WI38 (cell line): ENCODE measurements around the gene SRBD1.

ENCODE experiments used
- H3K4me3 ChIP-seq: 2 replicates; pipeline ENCODE4 v1.5.1; 2011; ENCODE audit warnings: low read depth, mild to moderate bottlenecking, control low read depth, low read length
- TF ChIP-seq, protein P1 (sequence below): IDR thresholded peaks from 2 replicates; pipeline ENCODE4 v1.5.1; 2012; ENCODE audit warnings: low read depth, mild to moderate bottlenecking, control low read depth, low read length

Gene SRBD1

DNA sequence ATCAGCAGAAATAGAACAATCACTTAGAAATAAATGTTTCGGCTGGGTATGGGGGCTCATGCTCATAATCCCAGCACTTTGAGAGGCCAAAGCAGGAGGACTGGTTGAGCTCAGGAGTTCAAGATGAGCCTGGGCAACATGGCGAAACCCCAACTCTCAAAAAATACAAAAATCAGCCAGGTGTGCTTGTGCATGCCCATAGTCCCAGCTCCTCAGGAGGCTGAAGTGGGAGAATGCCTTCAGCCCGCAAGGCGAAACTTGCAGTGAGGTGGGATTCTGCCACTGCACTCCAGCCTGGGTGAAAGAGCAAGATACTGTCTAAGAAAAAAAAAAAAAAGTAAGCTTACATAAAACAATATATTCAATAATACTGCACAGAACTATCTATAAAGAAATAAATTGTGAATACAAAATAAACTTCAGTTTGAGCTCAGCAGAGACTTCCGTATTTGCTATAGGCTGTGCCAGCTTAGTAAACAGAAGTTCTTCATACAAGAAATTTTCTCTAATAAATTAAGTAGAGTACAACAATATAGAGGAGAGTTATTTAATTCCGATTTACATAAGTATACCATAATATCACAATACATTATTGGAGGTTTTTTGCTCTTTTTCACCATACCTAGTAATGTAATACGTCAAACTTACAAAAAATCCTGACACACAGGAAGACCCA is 43.6 kb downstream of the SRBD1 start:
- no peak overlapping the region for H3K4me3 ChIP-seq
- TF ChIP-seq, protein P1, sequence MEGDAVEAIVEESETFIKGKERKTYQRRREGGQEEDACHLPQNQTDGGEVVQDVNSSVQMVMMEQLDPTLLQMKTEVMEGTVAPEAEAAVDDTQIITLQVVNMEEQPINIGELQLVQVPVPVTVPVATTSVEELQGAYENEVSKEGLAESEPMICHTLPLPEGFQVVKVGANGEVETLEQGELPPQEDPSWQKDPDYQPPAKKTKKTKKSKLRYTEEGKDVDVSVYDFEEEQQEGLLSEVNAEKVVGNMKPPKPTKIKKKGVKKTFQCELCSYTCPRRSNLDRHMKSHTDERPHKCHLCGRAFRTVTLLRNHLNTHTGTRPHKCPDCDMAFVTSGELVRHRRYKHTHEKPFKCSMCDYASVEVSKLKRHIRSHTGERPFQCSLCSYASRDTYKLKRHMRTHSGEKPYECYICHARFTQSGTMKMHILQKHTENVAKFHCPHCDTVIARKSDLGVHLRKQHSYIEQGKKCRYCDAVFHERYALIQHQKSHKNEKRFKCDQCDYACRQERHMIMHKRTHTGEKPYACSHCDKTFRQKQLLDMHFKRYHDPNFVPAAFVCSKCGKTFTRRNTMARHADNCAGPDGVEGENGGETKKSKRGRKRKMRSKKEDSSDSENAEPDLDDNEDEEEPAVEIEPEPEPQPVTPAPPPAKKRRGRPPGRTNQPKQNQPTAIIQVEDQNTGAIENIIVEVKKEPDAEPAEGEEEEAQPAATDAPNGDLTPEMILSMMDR = no peak

DNA sequence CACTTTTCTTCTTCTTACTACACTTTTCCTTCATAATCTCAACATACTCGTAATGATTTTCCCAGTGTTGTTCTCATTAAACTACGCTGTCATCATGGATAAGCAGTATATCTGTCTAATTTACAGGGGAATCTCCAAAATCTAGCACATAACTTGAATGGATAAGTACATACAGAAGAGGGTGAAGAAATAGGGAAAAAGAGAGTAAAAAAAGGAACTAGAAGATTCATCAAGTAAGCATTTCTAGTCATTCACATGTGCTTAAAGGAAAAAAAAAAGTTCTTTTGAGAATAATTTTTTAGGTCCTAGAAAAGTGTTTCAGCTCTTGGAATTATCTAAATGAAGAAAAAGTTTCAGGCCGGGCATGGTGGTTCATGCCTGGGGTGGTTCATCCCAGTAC is 51.6 kb downstream of the SRBD1 start:
- TF ChIP-seq, protein P1 = no peak

DNA sequence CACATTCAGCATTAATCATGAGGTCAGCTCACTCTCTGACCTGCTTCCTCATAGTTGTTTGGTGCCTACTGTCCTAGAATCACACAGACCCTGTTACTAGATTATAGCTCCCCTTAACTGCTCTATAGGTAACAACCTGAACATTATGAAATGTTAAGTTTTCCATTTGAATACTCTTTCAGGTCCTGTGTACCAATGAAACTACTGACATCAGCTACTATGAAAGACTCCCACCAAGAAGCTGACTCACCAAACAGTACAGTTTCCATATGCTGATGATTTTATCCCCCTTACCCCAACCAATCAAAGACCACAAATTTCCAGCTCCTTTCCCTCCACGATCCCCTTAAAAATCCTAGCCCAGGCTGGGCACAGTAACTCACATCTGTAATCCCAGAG is 56.3 kb downstream of the SRBD1 start:
- TF ChIP-seq, protein P1 = no peak
- no peak overlapping the region for H3K4me3 ChIP-seq

More for the DNA sequence above, 51.6 kb downstream of the SRBD1 start:
- H3K4me3 ChIP-seq = no peak overlapping the region

DNA sequence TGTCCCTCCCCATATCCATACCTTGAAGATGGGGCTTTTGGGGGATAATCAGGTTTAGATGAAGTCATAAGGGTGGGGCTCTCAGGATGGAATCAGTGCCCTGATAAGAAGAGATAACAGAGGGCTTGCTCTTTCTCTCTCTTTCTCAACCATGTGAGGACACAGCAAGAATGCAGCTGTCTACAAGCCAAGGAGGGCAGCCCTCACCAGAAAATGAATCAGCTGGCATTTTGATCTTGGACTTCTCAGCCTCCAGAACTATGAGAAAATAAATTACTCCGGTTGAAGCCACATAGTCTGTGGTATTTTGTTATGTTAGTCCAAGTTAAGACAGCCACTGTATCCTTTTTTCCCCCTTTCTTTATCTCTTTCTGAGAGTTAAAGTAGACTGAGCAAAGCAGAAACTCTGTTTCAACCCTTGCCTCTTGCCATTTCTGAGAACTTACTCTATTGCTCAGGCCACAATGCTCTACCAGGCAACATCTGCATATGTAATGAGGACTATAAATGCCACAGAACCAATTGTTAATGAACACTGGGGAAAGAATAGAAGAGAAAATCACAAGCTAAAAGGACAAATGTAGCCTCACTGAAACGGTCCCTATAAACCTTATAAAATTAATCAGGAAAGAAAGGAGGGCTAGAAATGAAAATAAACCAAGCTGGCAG is 56.9 kb downstream of the SRBD1 start:
- TF ChIP-seq, protein P1 = no peak
- no peak overlapping the region for H3K4me3 ChIP-seq

DNA sequence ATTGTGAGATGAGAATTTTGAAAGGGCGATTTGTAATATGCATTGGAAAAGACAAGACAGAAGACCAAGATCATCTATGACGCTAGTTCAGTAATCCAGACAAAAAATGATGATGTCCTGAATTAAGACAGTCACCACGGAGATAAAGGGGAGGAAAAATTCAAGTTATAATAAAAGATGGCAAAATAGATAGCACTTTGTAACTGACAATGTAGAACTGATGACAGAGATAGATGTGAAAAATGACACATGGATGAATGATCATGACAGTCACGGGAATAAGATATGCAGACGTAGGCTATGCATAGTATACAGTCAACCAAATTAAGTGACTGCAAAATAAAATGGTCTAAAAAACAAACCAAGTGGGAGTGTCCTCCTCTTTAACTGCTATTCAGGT is 59.2 kb downstream of the SRBD1 start:
- H3K4me3 ChIP-seq = no peak overlapping the region
- TF ChIP-seq, protein P1 = no peak

DNA sequence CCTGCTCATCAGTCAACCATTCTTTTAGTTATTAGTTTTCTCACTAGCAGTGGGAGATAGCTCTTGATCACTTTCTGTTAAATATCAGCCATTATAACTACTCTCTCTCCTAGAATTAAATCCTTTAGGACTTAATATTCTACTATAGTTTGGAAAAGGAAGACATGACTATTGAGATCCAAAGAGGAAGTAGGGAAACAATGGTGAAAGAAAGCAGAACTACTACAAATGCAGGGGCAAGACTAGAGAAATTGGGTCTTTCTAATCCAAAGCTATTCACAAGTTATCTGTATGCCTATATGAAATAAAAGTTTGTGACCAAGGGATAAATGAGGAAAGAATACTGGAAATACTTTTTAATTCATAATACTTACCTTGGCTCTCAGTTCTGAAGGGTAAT is 65.1 kb downstream of the SRBD1 start:
- TF ChIP-seq, protein P1 = no peak

DNA sequence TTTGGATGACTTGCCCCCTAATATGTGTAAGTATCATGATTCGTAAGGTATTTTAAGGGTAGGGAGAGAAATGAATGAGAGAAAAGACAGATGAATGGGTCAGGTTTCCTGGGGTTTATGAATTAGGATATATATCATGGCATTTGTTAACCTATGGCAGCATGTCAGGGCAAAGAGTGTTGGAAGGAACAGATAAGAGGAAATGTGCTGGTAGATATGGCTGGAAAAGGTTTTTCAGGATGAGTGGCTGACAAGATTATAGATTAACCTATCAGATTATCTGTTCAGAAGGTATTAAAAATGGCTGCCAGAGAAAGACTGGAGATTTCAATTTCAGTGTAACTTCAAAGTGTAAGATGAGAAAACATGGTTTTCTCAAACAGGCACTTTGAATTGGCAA is 67.8 kb downstream of the SRBD1 start:
- no peak overlapping the region for H3K4me3 ChIP-seq
- TF ChIP-seq, protein P1 = no peak

More for the DNA sequence above, 65.1 kb downstream of the SRBD1 start:
- H3K4me3 ChIP-seq = no peak overlapping the region
